ENCODE data around the gene ASGR2. TPM values are rescaled to one million over a fixed set of nuclear protein-coding genes. Genes with fewer than 3 reads are reported as not detected.

ASGR2 gene
- total RNA-seq, 1 donor from 2014 or later: not detected

DNA sequence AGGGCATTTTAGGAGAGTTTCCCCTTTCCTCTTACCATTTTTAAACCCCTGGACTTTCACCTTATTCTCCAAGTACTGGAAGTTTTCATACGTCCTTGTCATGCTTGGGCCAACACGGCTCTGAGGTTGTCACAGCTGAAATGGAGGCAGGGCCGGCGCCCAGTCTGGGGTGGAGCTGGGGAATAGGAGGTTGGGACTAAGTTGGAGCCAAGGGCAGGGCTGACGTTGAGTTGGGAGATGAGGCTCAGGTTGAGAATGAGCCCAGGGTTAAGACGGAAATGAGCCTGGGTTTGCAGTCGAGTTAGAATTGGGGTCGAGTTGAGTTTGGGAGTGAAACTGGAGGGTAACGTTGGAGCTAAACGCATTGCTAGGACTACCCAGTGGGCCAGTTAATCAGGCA, 35.9 kb downstream of the ASGR2 start:
- DNase-seq (ENCODE audit: low spot score in 2 of 2): peak in 1 of 2 donors; percentile 47

DNA sequence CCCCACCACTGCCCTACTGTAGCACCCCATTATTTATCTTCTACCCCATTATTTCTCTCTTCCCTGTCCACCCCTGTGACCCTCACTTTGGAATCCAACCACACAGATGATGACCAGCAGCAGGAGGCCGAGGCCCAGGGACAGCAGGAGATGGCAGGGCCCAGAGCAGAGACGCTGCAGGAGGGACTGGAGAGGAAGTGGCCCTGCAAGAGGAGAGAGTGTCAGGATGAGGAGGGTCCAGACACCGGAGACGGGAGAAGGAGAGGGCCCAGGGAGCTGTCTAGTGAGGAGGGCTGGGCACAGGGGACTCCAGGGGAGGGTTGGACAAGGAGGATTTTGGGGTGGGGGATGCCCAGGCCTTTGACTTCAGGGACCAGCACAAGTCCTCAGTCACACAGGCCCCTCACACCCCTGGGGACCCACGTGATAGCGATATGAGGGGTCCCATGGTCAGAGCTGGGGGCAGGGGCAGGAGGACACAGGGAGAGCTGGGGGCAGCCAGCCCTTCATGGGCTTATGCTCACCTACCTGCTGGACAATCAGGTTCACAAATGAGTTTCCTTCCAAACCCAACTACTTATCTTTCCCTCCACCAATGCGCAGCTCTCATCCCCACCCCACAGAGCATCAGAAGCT, 36.6 kb downstream of the ASGR2 start:
- H3K4me3 ChIP-seq: no peak overlapping the region
- TF ChIP-seq, protein P1, sequence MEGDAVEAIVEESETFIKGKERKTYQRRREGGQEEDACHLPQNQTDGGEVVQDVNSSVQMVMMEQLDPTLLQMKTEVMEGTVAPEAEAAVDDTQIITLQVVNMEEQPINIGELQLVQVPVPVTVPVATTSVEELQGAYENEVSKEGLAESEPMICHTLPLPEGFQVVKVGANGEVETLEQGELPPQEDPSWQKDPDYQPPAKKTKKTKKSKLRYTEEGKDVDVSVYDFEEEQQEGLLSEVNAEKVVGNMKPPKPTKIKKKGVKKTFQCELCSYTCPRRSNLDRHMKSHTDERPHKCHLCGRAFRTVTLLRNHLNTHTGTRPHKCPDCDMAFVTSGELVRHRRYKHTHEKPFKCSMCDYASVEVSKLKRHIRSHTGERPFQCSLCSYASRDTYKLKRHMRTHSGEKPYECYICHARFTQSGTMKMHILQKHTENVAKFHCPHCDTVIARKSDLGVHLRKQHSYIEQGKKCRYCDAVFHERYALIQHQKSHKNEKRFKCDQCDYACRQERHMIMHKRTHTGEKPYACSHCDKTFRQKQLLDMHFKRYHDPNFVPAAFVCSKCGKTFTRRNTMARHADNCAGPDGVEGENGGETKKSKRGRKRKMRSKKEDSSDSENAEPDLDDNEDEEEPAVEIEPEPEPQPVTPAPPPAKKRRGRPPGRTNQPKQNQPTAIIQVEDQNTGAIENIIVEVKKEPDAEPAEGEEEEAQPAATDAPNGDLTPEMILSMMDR (IDR thresholded peaks at IDR 0.05): no peak
- no peak overlapping the region for H3K27ac ChIP-seq
- H3K36me3 ChIP-seq: no peaks in the 10 kb centered on the region
- H3K4me1 ChIP-seq: no peaks in the 10 kb centered on the region
- intact Hi-C loops (cut with DNase I): no loop called here
- no peaks in the 10 kb centered on the region for H3K27me3 ChIP-seq
- DNase-seq (ENCODE audit: low spot score in 2 of 2): no peak
- H3K9me3 ChIP-seq: no peaks in the 10 kb centered on the region

More for the DNA sequence above, 35.9 kb downstream of the ASGR2 start:
- TF ChIP-seq, protein P1 (IDR thresholded peaks at IDR 0.05): no peak
- Histone ChIP-seq H3K4me3 (no peak overlapping the region), H3K9me3 (no peaks in the 10 kb centered on the region), H3K36me3 (no peaks in the 10 kb centered on the region), H3K27ac (no peak overlapping the region), H3K27me3 (no peaks in the 10 kb centered on the region), H3K4me1 (no peaks in the 10 kb centered on the region)
- intact Hi-C loops (cut with DNase I): no loop called here

DNA sequence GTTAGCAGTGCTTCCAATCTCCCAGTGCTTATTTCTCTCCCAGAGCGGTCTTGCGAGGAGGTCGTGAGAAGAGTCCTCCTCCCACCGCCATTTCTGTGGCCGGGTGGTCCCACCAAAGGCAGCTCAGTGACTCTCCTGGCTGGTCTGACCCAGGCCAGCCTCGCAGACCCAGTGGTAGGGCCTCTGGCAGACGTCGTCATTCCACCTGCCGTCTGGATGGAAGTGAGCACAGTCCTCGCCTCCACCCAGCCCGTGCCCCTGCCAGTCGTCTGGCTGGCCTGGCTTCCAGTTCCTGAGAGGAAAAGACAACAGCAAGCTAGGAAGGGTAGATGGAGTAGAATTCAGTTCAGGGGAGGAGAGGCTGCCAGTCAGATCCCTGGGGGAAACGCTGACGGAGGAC, 39.7 kb downstream of the ASGR2 start:
- intact Hi-C loops (cut with DNase I): no loop called here
- TF ChIP-seq, protein P1 (IDR thresholded peaks at IDR 0.05): no peak

DNA sequence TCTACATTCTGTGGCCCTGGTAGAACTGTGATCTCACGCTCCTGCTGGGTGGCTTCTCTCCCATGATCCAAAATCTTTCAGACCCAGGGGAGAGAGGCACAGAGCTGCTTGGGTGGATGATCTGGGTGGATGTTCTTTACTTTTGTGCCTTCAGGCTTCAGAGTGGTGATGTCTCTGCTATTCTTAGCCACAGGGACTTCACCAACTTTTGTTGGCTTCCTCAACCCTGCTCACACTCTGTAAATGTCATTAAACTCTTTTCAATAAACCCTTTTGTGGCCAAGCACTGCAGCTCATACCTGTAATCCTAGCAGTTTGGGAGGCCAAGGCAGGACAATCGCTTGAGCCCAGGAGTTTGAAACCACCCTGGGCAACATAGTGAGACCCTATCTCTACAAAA, 42.2 kb downstream of the ASGR2 start:
- Histone ChIP-seq H3K36me3 (no peaks in the 10 kb centered on the region), H3K27me3 (no peaks in the 10 kb centered on the region), H3K9me3 (peaks cover 0 to 11% of the 10 kb centered on the region in 2 donors), H3K4me1 (no peaks in the 10 kb centered on the region), H3K4me3 (no peak overlapping the region), H3K27ac (no peak overlapping the region)
- DNase-seq (ENCODE audit: low spot score in 2 of 2): no peak
- intact Hi-C loops (cut with DNase I): no loop called here
- TF ChIP-seq, protein P1 (IDR thresholded peaks at IDR 0.05): no peak

More for the DNA sequence above, 39.7 kb downstream of the ASGR2 start:
- no peak overlapping the region for H3K4me3 ChIP-seq
- no peak overlapping the region for H3K27ac ChIP-seq
- no peaks in the 10 kb centered on the region for H3K4me1 ChIP-seq
- DNase-seq (ENCODE audit: low spot score in 2 of 2): peak in 1 of 2 donors; percentile 53
- H3K36me3 ChIP-seq: no peaks in the 10 kb centered on the region
- no peaks in the 10 kb centered on the region for H3K9me3 ChIP-seq
- H3K27me3 ChIP-seq: no peaks in the 10 kb centered on the region

DNA sequence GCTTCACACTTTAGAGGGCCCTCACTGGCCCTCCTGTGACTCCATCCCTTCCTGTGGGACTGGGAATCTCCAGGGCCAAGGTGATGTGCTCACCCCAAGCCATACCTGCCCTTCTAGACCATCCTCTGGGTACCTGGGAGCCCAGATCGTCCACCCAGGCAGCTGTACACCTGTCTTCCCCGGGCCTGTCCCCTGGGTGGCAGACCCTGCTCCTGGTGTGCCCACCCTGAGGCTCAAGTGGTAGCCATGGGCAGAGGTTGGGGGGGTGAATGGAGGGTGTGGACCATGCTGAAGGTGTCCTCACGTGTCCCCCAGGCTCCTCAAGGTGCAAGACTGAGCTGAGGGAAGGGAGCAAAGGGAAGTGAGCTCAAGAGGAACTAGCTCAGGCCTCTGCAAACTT, 43.9 kb downstream of the ASGR2 start:
- Histone ChIP-seq H3K27ac (no peak overlapping the region), H3K36me3 (no peaks in the 10 kb centered on the region), H3K27me3 (no peaks in the 10 kb centered on the region), H3K4me3 (no peak overlapping the region), H3K4me1 (no peaks in the 10 kb centered on the region), H3K9me3 (peaks cover 0 to 11% of the 10 kb centered on the region in 2 donors)
- no peak for DNase-seq (ENCODE audit: low spot score in 2 of 2)
- TF ChIP-seq, protein P1 (IDR thresholded peaks at IDR 0.05): no peak
- intact Hi-C loops (cut with DNase I): no loop called here
